HepG2 (cell line): ENCODE measurements around the gene ARAP3. TPM values are rescaled to one million over a fixed set of nuclear protein-coding genes. Genes with fewer than 3 reads are reported as not detected.
A peak's percentile ranks its signal among the peaks of the same experiment; 100 is the strongest.

Source experiments
- AKAP8 ChIP-seq: sonication (generic); formaldehyde crosslinking; IDR thresholded peaks from 2 replicates; pipeline ENCODE4 v1.5.1; 2020; ENCODE audit warnings: mild to moderate bottlenecking, missing genetic modification reagents
- ARID5B ChIP-seq: IDR thresholded peaks from 2 replicates; pipeline ENCODE4 v1.4.0; 2020; ENCODE audit warnings: mild to moderate bottlenecking, missing genetic modification reagents
- ATF7 ChIP-seq, 2 experiments: fragments of 450-650 bp in 1 of 2; sonication (generic) in 1 of 2; formaldehyde crosslinking in 1 of 2; IDR thresholded peaks; 2 replicates each; pipeline versions ENCODE4 v1.4.0 to v1.6.1; 2016 to 2020; ENCODE audit warnings: antibody characterized with exemption in 1 of 2, mild to moderate bottlenecking in 1 of 2, missing genetic modification reagents in 1 of 2
- CBX2 ChIP-seq, 2 experiments: fragments of 200-600 bp in 1 of 2; sonication (generic); formaldehyde crosslinking in 1 of 2; IDR thresholded peaks; 2 replicates each; pipeline versions ENCODE4 v1.7.0 to v1.8.1; 2018 to 2022; ENCODE audit warnings: low read depth in 2 of 2, low read length in 1 of 2, mild to moderate bottlenecking in 1 of 2, missing genetic modification reagents in 1 of 2
- EP300 ChIP-seq, 3 experiments: sonication (generic) in 1 of 3; formaldehyde crosslinking in 1 of 3; IDR thresholded peaks; 2 replicates each; pipeline versions ENCODE4 v1.5.1 to v1.6.1; 2011 to 2020; ENCODE audit warnings: low read depth in 2 of 3, low read length in 2 of 3, borderline replicate concordance in 1 of 3, improper control_type of control experiment in 1 of 3, mild to moderate bottlenecking in 1 of 3, missing genetic modification reagents in 1 of 3, moderate library complexity in 1 of 3
- FOXK2 ChIP-seq: fragments of 450-650 bp; IDR thresholded peaks from 2 replicates; pipeline ENCODE4 v1.6.1; 2016
- GATAD2A ChIP-seq: IDR thresholded peaks from 2 replicates; pipeline ENCODE4 v1.6.1; 2016
- HDAC6 ChIP-seq: fragments of 200-600 bp; sonication (generic); IDR thresholded peaks from 2 replicates; pipeline ENCODE4 v1.7.0; 2017; ENCODE audit warnings: mild to moderate bottlenecking, antibody characterized with exemption, low read length, low read depth
- KLF13 ChIP-seq: sonication (generic); formaldehyde crosslinking; IDR thresholded peaks from 2 replicates; pipeline ENCODE4 v1.4.0; 2020; ENCODE audit warnings: mild to moderate bottlenecking, missing genetic modification reagents
- MATR3 ChIP-seq: sonication (generic); formaldehyde crosslinking; IDR thresholded peaks from 2 replicates; pipeline ENCODE4 v1.4.0; 2020; ENCODE audit warnings: missing genetic modification reagents
- NFYC ChIP-seq: IDR thresholded peaks from 2 replicates; pipeline ENCODE4 v1.6.1; 2016; ENCODE audit warnings: missing genetic modification reagents, missing compliant biosample characterization
- POLR2AphosphoS2 ChIP-seq: IDR thresholded peaks from 2 replicates; pipeline ENCODE4 v1.6.1; 2011; ENCODE audit warnings: low read depth, low read length, improper control_type of control experiment
- RAD51 ChIP-seq: fragments of 450-650 bp; IDR thresholded peaks from 2 replicates; pipeline ENCODE4 v1.6.1; 2016; ENCODE audit warnings: borderline replicate concordance
- RFX5 ChIP-seq: IDR thresholded peaks from 2 replicates; pipeline ENCODE4 v1.6.1; 2011; ENCODE audit warnings: low read depth, low read length, improper control_type of control experiment
- TARDBP ChIP-seq: sonication (generic); formaldehyde crosslinking; IDR thresholded peaks from 2 replicates; pipeline ENCODE4 v1.8.0; 2022; ENCODE audit warnings: mild to moderate bottlenecking, missing genetic modification reagents
- TMF1 ChIP-seq: sonication (generic); formaldehyde crosslinking; IDR thresholded peaks from 2 replicates; pipeline ENCODE4 v1.8.1; 2022; ENCODE audit warnings: low read depth, missing genetic modification reagents
- ZMYM3 ChIP-seq: sonication (generic); formaldehyde crosslinking; IDR thresholded peaks from 2 replicates; pipeline ENCODE4 v1.5.1; 2020; ENCODE audit warnings: mild to moderate bottlenecking, missing genetic modification reagents
- ZNF362 ChIP-seq: sonication (generic); formaldehyde crosslinking; IDR thresholded peaks from 2 replicates; pipeline ENCODE4 v1.4.0; 2020; ENCODE audit warnings: missing genetic modification reagents, mild to moderate bottlenecking, borderline replicate concordance
- ZNF431 ChIP-seq: sonication (generic); formaldehyde crosslinking; IDR thresholded peaks from 2 replicates; pipeline ENCODE4 v1.9.0; 2022; ENCODE audit warnings: missing genetic modification reagents, low read depth, mild to moderate bottlenecking, borderline replicate concordance
- ZNF740 ChIP-seq: sonication (generic); formaldehyde crosslinking; IDR thresholded peaks from 2 replicates; pipeline ENCODE4 v1.4.0; 2020; ENCODE audit warnings: missing genetic modification reagents
- ZNF788 ChIP-seq: sonication (generic); formaldehyde crosslinking; IDR thresholded peaks from 2 replicates; pipeline ENCODE4 v1.5.0; 2020; ENCODE audit warnings: mild to moderate bottlenecking, missing genetic modification reagents, borderline replicate concordance
- polyA plus RNA-seq, 8 experiments: library from polyadenylated mRNA; depleted of rRNA in 3 of 8; stranded (reverse) in 7 of 8; unstranded in 1 of 8; fragments of >200 nt; fragmentation: Illumina TruSeq in 4 of 8; extraction: Trizol in 4 of 8; gene quantifications; 2 replicates each; pipeline versions ENCODE4 v1.2.1 to v1.2.3, GENCODE V29; 2011 to 2016; ENCODE audit warnings: low read depth in 4 of 8, missing spikeins in 1 of 8, mixed read lengths in 1 of 8; ENCODE audit not compliant: insufficient read depth in 1 of 8
- total RNA-seq, 5 experiments: library from RNA; depleted of rRNA; stranded (reverse); fragments of >200 nt; fragmentation: Illumina TruSeq; extraction: Trizol; gene quantifications; 2 replicates each; pipeline ENCODE4 v1.2.3, GENCODE V29; 2016; ENCODE audit warnings: low read depth in 1 of 5
- TF ChIP-seq, protein P1 (sequence below): sonication (generic); IDR thresholded peaks from 2 replicates; pipeline ENCODE4 v1.6.1; 2016; ENCODE audit warnings: low read depth, borderline replicate concordance
- TF ChIP-seq, protein P2 (sequence below): sonication (generic); formaldehyde crosslinking; IDR thresholded peaks from 2 replicates; pipeline ENCODE4 v1.4.0; 2020; ENCODE audit warnings: missing genetic modification reagents

The ARAP3 gene
- total and polyA plus RNA-seq, 2 of the 13 experiments (the other 11 are each of a cell fraction or from before 2014, with no cell fraction given) = 0.25 TPM; not detected in 1

DNA sequence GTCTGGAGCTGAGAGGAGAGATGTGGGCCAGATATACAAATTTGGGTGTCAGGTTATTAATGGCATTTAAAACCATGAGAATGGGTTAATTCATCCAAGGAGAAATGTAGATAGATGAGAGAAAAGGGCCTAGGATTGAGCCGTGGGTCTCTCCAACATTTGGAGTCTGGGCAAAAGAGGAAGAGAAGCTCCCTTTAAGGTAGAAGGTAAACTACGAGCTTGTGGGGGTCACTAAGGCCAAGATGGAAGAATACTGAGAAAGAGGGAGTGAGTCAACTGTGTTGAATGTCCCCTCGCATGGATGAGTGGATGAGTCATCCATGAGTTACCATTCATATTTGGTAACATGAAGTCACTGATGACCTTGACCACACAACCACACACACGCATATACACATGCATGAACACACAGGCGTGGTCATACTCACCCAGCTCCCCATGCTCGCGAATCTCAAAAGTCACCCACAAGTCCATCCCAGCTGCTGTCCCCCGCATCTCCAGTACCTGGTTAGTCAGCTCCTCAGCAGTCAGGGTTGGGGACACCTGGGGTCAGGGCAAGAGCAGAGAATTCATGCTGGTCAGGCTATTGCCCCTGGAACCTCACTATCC lies 24.0 kb downstream of the ARAP3 start (continued):
- TF ChIP-seq ARID5B (peak; percentile 28; the same call in 1 of the 2 replicates), FOXK2 (no peak), HDAC6 (no peak), TMF1 (CRISPR knock-in tag) (no peak), AKAP8 (no peak), ATF7 (IDR thresholded peaks at IDR 0.05) (no peak), ATF7 (CRISPR knock-in tag; IDR thresholded peaks at IDR 0.05) (no peak), POLR2AphosphoS2 (no peak), EP300 (IDR thresholded peaks at IDR 0.05; ENCODE audit: low read depth in 2 of 2, low read length in 2 of 2) (peak in 1 of 2 experiments; percentile 25; a peak in 1 of 4 replicates), EP300 (CRISPR knock-in tag; IDR thresholded peaks at IDR 0.05; ENCODE audit: borderline replicate concordance) (no peak), RAD51 (no peak), NFYC (CRISPR knock-in tag) (no peak), KLF13 (CRISPR knock-in tag) (no peak), MATR3 (CRISPR knock-in tag) (no peak), ZNF431 (CRISPR knock-in tag) (no peak), TARDBP (CRISPR knock-in tag) (no peak), ZMYM3 (CRISPR knock-in tag) (no peak), CBX2 (IDR thresholded peaks at IDR 0.05; ENCODE audit: low read depth, low read length) (no peak), CBX2 (CRISPR knock-in tag; IDR thresholded peaks at IDR 0.05; ENCODE audit: low read depth) (no peak), ZNF740 (CRISPR knock-in tag) (no peak), ZNF362 (CRISPR knock-in tag) (no peak), RFX5 (no peak), GATAD2A (CRISPR knock-in tag) (0 out of 2 replicates have a peak, but pooled peaks have one; percentile 21), ZNF788 (CRISPR knock-in tag) (no peak)
- TF ChIP-seq, protein P1, sequence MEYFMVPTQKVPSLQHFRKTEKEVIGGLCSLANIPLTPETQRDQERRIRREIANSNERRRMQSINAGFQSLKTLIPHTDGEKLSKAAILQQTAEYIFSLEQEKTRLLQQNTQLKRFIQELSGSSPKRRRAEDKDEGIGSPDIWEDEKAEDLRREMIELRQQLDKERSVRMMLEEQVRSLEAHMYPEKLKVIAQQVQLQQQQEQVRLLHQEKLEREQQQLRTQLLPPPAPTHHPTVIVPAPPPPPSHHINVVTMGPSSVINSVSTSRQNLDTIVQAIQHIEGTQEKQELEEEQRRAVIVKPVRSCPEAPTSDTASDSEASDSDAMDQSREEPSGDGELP = no peak
- TF ChIP-seq, protein P2, sequence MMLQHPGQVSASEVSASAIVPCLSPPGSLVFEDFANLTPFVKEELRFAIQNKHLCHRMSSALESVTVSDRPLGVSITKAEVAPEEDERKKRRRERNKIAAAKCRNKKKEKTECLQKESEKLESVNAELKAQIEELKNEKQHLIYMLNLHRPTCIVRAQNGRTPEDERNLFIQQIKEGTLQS (CRISPR knock-in tag) = peak; percentile 46; the same call in 1 of the 2 replicates
